ENCODE data around the gene SRRD. TPM values are rescaled to one million over a fixed set of nuclear protein-coding genes. Genes with fewer than 3 reads are reported as not detected.

Gene SRRD
- total and polyA plus RNA-seq, 2 of the 13 experiments (the other 11 are each of a cell fraction or from before 2014, with no cell fraction given) = 22.8 to 36.6 TPM

GRCh38 chr22:26512149-26512793, 28.6 kb downstream of the SRRD start, which contains the start of gene TFIP11 (continued):
- TF ChIP-seq, protein P1, sequence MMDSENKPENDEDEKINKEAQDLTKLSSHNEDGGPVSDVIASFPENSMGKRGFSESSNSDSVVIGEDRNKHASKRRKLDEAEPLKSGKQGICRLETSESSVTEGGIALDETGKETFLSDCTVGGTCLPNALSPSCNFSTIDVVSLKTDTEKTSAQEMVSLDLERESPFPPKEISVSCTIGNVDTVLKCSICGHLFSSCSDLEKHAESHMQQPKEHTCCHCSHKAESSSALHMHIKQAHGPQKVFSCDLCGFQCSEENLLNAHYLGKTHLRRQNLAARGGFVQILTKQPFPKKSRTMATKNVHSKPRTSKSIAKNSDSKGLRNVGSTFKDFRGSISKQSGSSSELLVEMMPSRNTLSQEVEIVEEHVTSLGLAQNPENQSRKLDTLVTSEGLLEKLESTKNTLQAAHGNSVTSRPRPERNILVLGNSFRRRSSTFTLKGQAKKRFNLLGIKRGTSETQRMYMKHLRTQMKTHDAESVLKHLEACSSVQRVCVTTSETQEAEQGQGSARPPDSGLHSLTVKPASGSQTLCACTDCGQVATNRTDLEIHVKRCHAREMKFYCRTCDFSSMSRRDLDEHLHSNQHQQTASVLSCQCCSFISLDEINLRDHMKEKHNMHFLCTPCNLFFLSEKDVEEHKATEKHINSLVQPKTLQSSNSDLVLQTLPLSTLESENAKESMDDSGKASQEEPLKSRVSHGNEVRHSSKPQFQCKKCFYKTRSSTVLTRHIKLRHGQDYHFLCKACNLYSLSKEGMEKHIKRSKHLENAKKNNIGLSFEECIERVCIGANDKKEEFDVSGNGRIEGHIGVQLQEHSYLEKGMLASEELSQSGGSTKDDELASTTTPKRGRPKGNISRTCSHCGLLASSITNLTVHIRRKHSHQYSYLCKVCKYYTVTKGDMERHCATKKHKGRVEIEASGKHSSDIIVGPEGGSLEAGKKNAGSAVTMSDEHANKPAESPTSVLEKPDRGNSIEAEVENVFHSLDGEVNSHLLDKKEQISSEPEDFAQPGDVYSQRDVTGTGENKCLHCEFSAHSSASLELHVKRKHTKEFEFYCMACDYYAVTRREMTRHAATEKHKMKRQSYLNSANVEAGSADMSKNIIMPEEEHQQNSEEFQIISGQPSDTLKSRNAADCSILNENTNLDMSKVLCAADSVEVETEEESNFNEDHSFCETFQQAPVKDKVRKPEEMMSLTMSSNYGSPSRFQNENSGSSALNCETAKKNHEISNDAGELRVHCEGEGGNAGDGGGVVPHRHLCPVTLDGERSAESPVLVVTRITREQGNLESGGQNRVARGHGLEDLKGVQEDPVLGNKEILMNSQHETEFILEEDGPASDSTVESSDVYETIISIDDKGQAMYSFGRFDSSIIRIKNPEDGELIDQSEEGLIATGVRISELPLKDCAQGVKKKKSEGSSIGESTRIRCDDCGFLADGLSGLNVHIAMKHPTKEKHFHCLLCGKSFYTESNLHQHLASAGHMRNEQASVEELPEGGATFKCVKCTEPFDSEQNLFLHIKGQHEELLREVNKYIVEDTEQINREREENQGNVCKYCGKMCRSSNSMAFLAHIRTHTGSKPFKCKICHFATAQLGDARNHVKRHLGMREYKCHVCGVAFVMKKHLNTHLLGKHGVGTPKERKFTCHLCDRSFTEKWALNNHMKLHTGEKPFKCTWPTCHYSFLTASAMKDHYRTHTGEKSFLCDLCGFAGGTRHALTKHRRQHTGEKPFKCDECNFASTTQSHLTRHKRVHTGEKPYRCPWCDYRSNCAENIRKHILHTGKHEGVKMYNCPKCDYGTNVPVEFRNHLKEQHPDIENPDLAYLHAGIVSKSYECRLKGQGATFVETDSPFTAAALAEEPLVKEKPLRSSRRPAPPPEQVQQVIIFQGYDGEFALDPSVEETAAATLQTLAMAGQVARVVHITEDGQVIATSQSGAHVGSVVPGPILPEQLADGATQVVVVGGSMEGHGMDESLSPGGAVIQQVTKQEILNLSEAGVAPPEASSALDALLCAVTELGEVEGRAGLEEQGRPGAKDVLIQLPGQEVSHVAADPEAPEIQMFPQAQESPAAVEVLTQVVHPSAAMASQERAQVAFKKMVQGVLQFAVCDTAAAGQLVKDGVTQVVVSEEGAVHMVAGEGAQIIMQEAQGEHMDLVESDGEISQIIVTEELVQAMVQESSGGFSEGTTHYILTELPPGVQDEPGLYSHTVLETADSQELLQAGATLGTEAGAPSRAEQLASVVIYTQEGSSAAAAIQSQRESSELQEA (CRISPR knock-in tag; IDR thresholded peaks at IDR 0.05; ENCODE audit: not compliant biosample characterization) = peak; percentile 72
- TF ChIP-seq NFKB2 (CRISPR knock-in tag; IDR thresholded peaks at IDR 0.05; ENCODE audit: borderline replicate concordance) (peak; percentile 78; the same call in 1 of the 2 replicates), KLF11 (CRISPR knock-in tag; IDR thresholded peaks at IDR 0.05) (peak; percentile 72; the same call in 1 of the 2 replicates), CBX1 (IDR thresholded peaks at IDR 0.05; ENCODE audit: low read depth) (peak; percentile 46), KLF16 (CRISPR knock-in tag; IDR thresholded peaks at IDR 0.05) (peak in 1 of 2 experiments; percentile 91; a peak in 2 of 4 replicates), SRY (CRISPR knock-in tag; IDR thresholded peaks at IDR 0.05) (peak; percentile 61; the same call in 1 of the 2 replicates), SMAD1 (CRISPR knock-in tag; IDR thresholded peaks at IDR 0.05; ENCODE audit: borderline replicate concordance, low read depth) (peak; percentile 56; the same call in 1 of the 2 replicates), YEATS2 (CRISPR knock-in tag; IDR thresholded peaks at IDR 0.05; ENCODE audit: borderline replicate concordance) (peak; percentile 98), STAG1 (CRISPR knock-in tag; IDR thresholded peaks at IDR 0.05) (peak; percentile 33), NR2F6 (IDR thresholded peaks at IDR 0.05) (no peak), NR2F6 (CRISPR knock-in tag; IDR thresholded peaks at IDR 0.05) (peak; percentile 23; the same call in 1 of the 2 replicates), SP2 (CRISPR knock-in tag; IDR thresholded peaks at IDR 0.05) (peak; percentile 54), MAZ (IDR thresholded peaks at IDR 0.05; ENCODE audit: borderline replicate concordance, low read depth, low read length) (peak; percentile 37; the same call in 1 of the 2 replicates), MAZ (CRISPR knock-in tag; IDR thresholded peaks at IDR 0.05; ENCODE audit: low read depth) (no peak), TFDP1 (CRISPR knock-in tag; IDR thresholded peaks at IDR 0.05; ENCODE audit: borderline replicate concordance) (peak; percentile 43; the same call in 1 of the 2 replicates), TBL1XR1 (IDR thresholded peaks at IDR 0.05; ENCODE audit: borderline replicate concordance, low read length, partially characterized antibody) (no peak)
- TF ChIP-seq, protein P2, sequence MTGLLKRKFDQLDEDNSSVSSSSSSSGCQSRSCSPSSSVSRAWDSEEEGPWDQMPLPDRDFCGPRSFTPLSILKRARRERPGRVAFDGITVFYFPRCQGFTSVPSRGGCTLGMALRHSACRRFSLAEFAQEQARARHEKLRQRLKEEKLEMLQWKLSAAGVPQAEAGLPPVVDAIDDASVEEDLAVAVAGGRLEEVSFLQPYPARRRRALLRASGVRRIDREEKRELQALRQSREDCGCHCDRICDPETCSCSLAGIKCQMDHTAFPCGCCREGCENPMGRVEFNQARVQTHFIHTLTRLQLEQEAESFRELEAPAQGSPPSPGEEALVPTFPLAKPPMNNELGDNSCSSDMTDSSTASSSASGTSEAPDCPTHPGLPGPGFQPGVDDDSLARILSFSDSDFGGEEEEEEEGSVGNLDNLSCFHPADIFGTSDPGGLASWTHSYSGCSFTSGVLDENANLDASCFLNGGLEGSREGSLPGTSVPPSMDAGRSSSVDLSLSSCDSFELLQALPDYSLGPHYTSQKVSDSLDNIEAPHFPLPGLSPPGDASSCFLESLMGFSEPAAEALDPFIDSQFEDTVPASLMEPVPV (CRISPR knock-in tag; IDR thresholded peaks at IDR 0.05) = no peak
- TF ChIP-seq, protein P3, sequence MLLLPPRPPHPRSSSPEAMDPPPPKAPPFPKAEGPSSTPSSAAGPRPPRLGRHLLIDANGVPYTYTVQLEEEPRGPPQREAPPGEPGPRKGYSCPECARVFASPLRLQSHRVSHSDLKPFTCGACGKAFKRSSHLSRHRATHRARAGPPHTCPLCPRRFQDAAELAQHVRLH (CRISPR knock-in tag; IDR thresholded peaks at IDR 0.05; ENCODE audit: borderline replicate concordance, low read depth) = peak; percentile 66; the same call in 1 of the 2 replicates
